DND-41 (cell line): ENCODE results near the gene PDE1A.

Experiments
- EZH2 ChIP-seq: IDR thresholded peaks from 3 replicates; pipeline ENCODE4 v1.6.1; 2012; ENCODE audit warnings: borderline replicate concordance, low read depth, mild to moderate bottlenecking, moderate library complexity, low read length, inconsistent platforms; ENCODE audit not compliant: severe bottlenecking
- TF ChIP-seq, protein P1 (sequence below): IDR thresholded peaks from 2 replicates; pipeline ENCODE4 v1.5.1; 2012; ENCODE audit warnings: borderline replicate concordance, low read length, moderate library complexity, mild to moderate bottlenecking; ENCODE audit not compliant: poor library complexity, severe bottlenecking; ENCODE audit errors: extremely low read depth

DNA sequence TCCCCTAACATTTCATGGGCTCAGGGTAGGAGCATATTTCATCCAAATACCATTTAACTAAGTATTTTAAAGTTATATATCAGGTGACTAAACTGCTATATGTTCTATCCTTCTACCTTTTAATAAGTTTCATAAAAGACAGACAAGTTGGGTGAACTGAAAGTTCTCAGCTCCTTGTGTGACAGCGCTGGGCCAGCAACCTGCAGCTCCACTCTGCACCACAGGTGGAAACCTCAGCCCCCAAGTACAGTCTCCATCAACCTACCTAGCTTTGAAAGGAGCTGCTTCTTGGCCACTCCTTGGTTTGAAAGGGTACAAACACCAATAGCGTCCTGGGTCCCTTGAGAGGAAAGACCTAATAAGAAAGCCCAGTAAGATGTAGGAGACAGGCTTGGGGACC is 177.9 kb downstream of the PDE1A start:
- TF ChIP-seq, protein P1, sequence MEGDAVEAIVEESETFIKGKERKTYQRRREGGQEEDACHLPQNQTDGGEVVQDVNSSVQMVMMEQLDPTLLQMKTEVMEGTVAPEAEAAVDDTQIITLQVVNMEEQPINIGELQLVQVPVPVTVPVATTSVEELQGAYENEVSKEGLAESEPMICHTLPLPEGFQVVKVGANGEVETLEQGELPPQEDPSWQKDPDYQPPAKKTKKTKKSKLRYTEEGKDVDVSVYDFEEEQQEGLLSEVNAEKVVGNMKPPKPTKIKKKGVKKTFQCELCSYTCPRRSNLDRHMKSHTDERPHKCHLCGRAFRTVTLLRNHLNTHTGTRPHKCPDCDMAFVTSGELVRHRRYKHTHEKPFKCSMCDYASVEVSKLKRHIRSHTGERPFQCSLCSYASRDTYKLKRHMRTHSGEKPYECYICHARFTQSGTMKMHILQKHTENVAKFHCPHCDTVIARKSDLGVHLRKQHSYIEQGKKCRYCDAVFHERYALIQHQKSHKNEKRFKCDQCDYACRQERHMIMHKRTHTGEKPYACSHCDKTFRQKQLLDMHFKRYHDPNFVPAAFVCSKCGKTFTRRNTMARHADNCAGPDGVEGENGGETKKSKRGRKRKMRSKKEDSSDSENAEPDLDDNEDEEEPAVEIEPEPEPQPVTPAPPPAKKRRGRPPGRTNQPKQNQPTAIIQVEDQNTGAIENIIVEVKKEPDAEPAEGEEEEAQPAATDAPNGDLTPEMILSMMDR: no peak
- no peak for TF ChIP-seq EZH2
